ENCODE measurements around the gene NEK4.
A peak's percentile ranks its signal among the peaks of the same experiment; 100 is the strongest.
"Not testable (repeated sequence)": the region's sequence is repeated elsewhere in the genome, so short reads cannot be mapped to it uniquely, and the experiment has no call there.

NEK4 gene

DNA sequence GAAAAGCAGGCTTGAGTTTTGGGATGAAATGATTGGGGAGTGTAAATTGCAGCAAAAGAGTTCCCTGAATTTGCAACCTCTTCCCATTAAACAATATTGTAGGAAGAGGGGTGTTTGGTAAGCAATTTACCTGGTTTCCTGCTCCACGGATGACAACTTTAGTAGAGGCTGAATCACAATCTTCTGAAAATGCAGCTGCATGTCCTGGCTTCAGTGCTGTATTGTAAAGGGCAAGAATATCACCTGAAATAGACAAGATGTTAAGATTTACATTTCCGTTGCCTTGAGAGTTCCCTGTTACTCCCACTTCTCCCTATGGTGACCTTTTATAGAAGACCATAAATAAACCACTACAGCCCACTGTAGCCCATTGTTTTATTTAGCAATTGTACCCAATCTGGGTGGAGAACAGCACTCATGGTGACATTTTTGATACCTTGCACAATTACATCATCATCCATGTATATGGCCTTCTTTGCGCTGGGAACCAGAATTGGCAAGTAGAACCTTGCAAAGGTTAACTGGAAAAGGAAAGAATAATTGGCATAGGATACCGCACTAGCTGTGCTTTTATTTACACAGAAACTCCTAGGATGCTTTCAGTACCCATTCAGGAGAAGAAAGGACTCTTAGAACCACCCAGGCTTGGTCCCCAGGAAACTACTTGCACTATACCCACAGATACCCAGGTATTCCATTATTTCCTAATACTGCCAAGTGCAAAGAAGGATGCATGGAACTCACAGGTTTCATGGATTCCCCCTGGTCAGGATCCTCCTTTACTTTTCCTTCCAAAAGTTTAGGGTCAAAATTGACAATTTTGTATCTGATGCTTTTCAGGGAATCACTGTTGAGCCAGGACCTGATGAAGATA is 74.7 kb downstream of the NEK4 start:
- no peak for DNase-seq

DNA sequence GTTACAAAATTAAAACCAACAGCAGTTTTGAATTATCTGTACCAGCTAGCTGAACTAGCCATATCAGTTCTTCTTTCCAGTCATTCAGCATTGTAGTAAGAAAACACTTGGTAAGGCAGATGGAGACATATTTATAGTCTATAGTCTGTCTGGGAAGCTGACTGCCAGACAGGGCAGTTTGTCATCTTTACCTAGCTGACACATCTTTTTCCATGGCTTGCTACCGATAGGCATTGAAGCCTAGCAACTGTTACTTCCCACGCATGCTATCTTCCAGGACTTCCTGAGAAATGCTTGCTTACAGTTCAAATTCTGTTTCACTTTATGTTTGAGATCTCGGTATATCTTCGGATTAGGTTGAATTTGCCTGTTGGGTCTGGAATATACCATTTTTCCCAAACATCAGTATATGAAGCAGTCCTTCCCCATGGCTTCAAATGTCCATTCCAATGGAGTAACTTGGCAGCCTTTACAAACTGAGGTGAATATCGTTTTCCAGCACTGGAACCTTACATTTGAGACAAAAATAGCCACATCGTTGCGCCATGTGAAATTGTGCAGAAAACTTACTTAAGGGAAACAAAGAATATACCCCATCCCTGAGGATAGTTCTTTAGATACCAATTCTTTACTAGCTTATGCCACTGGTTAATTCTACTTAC is 76.1 kb downstream of the NEK4 start:
- DNase-seq, result no peak

DNA sequence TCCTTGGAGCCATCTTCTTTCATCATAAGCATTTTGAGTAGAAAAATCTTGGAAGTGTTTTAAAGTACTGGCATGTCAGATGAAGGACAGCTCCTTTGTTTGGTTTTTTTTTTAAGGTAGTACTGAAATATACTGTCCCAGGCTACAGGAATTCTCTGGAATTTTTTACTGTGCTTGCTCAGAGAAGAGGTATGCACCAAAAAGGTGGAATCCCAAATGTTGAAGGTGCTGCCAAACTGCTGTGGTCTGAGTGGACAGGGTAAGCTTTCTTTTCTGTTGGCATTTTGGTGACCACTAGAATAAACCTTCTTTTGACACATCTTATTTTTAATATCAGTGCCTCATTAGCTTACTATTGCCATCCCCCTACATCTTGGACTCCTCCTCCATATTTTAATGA is 77.7 kb downstream of the NEK4 start:
- DNase-seq, result no peak

DNA sequence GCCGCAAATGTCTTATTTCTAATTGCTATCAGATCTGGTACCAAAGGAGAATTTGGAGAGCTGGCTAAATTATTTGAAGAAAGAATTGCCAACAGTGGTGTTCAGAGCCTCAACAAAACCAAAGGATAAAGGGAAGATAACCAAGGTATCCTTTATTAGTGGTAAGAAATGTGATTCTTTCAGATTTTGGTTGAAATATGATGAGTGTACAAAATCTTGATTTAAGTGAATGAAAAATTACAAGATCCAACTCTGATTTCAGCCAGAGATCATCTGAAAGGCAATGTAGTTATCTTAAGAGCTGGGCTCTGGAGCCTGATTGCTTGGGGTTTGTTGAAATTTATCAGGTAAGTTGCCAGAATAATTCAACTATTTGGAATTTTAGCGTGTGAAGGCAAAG is 80.2 kb downstream of the NEK4 start:
- no peak for DNase-seq

DNA sequence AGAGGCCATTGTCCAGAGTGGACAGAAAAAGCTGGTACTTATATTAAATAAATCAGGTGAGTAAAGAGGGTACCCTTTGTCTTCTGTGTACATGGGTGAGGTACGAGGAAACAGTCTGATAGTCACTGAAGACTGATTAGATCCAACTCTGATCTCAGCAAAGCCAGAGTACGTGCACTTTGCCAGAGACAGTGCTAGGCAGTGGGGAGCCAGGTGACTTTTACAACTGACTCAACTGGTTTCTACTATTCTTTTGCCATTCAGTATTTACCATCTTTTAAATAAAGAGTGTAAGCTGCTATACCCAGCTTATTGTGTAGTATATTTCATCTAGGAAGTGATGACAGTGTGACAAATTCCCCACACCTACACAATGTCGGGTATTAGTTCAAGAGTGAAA is 81.6 kb downstream of the NEK4 start:
- DNase-seq, result no peak

DNA sequence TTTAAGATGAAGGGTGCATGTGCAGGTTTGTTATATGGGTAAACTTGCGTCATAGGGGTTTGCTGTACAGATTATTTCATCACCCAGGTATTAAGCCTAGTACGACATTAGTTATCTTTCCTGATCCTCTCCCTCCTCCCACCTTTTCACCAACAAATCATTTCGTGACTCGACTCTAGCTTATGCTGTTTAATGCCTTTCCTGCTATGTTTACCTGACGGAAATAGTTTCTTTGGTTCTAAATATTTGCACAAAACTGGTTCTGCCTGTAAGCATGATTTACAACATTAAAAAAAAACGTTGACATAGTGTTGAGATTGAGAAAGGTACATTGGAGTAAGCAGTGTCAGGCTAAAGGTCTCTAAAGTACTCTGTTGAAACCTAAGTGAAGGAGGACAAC is 82.5 kb downstream of the NEK4 start:
- DNase-seq, result no peak

DNA sequence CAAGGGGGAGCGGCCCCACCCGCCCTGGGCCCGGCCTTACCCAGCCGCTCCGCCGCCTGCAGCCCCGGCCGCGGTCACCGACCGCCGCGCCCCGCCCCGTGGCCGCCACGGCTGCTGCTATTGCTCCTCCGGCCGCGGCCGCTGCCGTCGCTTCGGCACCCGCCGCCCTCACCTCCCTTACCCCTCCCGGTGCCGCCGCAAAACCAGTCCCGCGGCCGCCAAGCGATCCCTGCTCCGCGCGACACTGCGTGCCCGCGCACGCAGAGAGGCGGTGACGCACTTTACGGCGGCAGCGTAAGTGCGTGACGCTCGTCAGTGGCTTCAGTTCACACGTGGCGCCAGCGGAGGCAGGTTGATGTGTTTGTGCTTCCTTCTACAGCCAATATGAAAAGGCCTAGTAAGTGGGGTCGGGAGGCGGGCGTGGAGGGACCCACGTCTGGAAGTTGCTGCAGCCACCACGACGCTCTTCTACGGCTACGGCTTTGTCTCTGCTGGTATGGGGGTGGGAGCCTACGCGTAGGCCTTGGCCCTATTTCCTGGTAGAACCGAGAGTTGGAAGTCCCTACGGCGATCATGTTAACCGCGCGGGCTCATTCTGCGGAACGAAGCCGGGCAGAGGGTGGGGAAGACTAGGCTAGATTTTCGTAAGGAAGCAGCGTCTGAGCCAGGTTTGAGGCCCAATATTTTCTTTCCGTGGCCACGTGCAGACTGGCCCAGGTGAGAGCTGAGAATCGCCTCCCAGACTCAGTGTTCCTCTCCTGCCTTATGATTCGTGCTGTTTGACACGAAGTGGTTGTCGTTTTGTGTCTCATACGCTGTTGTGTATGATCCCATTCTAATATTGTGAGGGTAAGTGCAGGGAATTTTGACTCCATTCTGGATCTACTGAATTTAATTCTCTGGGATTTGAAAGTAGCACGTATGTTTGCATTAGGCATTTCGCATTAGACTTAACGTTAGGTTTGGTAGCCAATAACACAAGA is 84.7 kb downstream of the NEK4 start, which contains the start of the genes GNL3 and PBRM1:
GNL3 (plus strand) TSS at position 324 of the 983 bp plus-strand sequence; CDS start at position 385, 61 bp downstream.
PBRM1 (minus strand) TSS at position 205 of the 983 bp plus-strand sequence.
- DNase-seq, result peak; percentile 97

DNA sequence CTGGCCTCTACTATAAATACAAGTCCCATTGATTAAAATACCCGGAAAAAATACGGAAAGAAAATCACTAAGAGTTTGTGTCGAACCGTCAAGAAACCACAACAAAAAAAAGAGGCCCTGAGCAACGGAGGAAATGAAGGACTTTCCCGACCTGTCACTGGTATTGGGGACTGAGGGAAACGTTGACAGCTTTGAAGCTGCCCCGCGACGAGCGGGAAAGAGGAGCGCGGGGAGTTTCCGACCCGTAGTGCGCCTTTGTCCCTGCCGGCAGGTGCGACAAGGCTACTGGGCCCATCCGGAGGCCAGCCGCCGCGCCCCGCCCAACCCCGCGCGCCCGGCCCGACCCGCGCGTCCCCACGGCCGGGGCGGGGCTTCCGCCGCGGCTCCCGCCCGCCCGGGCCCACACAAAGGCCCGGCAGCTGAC is 85.4 kb downstream of the NEK4 start:
- DNase-seq, result peak; percentile 87

DNA sequence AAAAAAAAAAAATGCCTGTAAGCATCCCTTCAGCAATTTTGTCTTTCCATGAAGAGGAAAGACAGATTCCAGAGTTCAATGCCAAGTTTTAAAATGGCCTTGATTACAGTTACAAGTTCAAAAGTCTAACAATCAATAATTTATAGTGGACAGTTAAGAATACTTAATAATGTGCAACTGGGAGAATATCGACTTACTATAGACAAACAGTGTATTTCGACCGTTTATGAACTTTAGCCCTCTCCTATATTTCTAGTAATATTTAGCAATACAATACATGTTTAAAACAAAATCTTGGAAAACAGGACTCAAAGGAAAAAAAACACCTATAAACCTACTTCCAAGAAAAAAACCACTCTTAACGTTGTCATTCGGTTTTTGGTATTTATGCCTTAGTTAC is 86.6 kb downstream of the NEK4 start:
- DNase-seq, result peak; percentile 10

DNA sequence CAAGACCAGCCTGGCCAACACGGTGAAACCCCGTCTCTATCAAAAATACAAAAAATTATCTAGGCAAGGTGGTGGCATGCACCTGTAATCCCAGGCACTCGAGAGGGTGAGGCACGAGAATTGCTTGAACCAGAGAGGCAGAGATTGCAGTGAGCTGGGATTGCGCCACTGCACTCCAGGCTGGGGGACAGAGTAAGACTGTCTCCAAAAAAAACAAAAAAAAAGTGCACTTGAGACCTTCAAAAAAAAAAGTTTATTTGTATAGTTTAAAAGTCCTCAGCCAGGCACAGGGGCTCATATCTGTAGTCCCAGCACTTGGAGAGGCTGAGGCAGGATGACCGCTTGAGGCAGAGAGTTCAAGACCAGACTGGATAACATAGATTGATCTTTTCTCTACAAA is 87.1 kb downstream of the NEK4 start:
- DNase-seq, result no peak

DNA sequence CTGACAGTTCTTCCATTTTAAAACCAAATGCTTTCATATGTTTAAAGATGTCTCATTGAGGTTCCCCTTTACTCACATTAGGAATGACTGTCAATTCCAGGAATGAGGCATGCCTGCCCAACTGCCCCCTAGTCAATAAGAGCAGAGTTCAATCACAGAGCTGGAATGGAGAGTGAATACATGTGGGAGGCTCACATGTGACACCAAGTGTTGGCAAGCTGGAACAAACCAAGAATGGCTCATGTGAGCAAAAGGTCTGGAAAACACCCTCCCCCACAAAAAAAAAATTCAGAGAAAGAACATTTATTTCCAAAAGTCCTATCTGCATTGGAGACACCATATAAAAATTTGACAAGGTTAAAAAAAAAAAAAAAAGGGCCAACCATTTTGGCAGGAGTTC is 88.7 kb downstream of the NEK4 start:
- DNase-seq, result peak; percentile 21

DNA sequence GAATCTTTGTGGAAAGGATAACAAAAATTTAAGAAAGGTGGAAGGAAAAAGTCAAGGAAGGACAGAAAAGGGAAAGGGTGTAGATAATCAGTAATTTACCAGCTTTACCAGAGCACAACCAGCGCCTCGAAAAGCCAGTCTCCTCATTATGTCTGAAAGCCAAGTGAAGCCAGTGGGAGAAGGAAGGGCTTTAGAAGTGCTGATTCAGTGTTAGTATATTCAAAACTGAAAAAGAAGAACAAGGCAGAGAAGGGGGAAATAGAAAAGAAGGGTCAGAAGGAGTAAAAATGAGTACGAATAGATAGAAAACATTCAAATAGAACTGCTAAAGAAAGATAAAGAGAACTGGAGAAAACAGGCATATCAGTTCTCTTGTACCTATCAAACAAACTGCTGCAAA is 89.1 kb downstream of the NEK4 start:
- DNase-seq, result no peak

DNA sequence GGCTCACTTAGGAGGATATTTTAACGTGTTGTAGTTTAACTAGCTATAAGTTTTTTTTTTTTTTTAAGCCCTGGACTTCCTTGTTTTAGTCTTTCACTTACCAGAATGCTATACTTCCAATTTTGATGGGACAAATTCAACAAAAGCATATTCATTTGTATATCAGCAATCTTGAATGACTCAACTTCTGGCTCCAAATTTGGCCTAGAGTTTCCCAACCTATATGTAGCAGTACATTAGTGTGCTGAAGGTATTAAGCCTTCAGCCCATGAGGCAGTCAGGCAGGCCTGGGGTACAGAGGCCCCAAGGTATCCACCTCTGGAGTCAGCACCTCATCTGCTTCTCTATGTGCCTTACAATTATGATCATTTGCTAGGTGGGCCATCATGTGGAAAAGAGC is 90.9 kb downstream of the NEK4 start:
- no peak for DNase-seq

DNA sequence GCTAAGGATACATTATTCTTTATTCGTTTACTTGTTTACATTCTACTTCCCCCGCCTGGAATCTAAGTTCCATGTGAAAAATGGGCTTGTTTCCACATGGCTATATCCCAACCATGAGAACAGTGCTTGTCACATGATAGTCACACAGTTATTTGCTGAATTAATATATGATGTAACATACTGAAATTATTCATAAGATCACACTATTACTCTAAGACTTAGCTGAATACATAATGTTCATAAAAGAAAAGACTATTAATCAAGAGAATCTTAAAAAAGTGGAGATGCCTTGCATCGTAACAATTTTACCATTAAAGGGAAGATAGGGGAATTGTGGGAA is 91.6 kb downstream of the NEK4 start:
- no peak for DNase-seq

DNA sequence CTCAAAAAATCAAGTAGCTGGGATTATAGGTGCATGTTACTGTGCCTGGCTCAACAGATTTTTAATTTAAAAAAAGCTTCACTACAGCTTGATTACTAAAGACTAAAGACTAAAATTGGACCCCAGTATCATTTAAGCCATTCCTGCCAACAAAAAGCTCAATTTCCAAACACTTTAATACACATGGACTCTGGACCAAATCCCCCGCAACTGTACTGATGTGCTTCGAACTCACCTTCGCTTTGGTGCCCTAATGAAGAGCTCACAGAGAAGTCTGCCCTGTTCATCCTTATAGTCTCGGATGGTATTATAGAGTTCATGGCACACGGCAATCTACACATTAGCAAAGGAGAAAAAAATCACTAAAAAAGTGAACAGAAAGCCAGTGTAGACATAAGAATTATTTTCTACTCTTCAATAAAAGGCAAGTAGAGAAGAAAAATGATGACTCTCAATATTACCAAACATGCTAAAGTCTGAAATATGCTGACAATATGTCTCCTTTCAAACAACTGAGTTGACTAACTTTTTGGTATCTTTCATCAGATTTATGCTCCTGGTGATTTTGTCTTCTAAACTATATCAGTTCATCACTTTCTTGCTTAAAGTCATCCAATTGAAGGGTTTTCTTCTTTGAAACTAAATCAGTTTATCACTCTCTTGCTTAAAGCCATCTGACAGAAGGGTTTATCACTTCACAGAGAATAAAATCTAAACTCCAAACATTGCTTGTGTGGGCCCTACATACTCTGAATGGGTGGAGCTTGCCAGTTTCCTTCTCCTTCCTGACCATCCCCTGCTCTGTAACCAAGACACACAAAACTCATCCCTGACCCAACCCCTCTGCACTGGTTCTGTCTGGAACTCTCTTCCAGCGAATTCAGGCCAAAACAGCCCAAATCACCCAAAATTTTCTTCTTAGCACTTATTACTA is 92.2 kb downstream of the NEK4 start:
- no peak for DNase-seq

DNA sequence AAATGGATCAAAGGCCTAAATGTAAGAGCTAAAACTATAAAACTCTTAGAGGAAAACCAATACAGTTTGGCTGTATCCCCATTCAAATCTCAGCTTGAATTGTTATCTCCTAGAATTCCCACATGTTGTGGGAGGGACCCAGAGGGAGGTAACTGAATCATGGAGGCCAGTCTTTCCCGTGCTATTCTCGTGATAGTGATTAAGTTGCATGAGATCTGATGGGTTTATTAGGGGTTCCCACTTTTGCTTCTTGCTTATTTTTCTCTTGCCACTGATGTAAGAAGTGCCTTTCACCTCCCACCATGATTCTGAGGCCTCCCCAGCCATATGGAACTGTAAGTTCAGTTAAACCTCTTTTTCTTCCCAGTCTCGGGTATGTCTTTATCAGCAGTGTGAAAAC is 94.5 kb downstream of the NEK4 start:
- not testable (repeated sequence) for DNase-seq

DNA sequence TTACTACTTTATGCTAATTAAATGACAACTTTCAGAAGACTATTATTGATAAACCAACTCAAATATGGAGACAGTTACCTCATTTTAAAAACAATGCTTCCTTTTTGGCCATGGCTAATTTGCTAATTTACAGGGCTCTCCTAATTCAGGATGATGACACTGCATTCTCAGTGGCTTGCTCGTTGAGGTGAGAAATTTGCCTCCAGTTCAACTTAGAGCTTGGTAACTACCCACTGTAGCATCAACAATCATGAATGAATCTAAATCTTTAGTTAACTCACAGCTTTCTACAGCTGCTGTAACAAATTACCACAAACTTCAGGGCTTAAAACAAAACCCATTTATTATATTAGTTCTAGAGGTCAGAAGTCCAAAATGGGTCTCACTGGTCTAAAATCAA is 99.1 kb downstream of the NEK4 start:
- DNase-seq, result no peak

DNA sequence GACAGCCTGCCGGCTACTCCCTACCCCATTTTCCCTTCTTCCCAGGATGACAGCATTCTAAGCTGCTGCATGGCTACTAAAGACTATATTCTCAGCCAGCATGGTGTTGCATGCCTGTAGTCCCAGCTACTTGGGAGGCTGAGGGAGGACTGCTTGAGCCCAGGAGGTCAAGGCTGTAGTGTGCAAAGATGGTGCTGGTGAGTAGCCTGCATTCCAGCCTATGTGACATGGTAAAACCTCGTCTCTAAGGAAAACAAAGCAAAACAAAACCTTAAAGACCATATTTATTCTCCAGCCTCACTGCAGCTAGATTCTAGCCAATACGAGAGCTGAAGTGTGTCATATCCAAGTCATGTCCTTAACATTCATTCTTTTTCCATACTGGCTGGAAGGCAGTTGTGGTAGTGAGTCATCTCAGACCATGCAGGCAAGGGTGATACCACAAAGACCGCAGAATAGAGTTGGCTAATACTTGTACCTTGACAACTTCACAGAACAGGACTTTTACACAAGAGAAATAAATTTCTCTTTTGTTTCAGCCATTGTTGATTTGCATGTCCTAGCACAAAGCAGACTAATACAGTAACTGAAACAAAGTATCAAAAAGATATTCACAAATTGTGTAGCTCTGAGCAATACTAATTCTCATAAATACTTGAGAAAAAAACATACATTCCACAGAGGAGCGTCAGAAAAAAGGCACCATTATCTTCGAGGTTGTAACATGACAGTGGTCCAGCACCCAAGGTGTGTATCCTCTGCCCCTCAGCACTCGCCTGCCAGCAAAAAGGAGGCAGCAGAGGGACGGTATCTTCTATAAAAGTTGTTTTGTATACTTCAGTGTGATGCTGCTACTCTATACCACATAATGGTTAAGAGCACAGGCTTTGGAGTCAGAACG is 99.9 kb downstream of the NEK4 start:
- DNase-seq, result peak; percentile 29

DNA sequence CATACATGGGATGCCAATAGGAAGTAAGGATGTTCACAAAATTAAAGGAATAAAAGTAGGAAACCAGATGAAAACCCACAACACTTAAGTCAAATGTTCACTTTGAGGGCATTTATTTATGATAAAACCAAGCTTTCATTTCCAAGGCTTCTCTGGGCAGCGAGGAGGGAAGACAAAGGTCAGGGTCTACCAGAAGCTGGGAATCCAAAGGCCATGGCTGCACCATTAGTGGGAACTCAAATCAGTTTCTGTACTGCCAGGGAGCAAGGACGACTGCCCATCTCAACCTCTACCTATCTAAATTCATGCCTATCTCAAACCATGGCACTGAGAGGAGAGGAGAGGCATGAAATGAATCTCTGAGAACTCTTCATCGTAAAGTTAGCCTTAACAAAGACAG is 107.6 kb downstream of the NEK4 start:
- DNase-seq, result no peak

DNA sequence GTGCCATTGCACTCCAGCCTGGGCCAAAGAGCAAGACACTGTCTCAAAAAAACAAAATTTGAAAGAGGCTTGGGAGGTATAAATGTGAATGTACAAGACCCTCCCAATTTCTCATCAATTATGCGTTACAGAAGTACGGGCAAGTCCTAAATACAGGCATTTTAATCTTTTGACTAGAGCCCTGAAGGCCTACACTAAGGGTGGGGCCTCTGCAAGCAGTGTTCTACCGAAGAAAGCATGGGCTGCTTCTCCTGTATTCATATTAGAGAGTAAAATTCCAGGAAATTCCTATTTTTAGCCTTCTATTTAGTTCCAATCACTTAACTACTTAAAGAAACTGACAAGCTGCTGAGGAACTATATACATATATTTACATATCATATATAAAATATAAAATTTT is 110.7 kb downstream of the NEK4 start:
- no peak for DNase-seq
